HG03045 (cell line): ENCODE results near the gene CCT8.
"Not testable (repeated sequence)": the region's sequence is repeated elsewhere in the genome, so short reads cannot be mapped to it uniquely, and the experiment has no call there.

Experiments
- ATAC-seq: cut with Tn5 transposase; IDR thresholded peaks from one replicate; pipeline ENCODE4 v1.9.1; 2021; ENCODE audit warnings: mild to moderate bottlenecking, moderate library complexity; ENCODE audit not compliant: unreplicated experiment

The CCT8 gene

GRCh38 chr21:29078869-29079767 is 5.7 kb upstream of the CCT8 start:
- peak; percentile 50 for ATAC-seq

GRCh38 chr21:29077651-29078090 is 4.2 kb upstream of the CCT8 start:
- no peak for ATAC-seq

- not testable (repeated sequence) for ATAC-seq
These were observed 3.5 kb upstream of the CCT8 start for GRCh38 chr21:29076731-29077640.

GRCh38 chr21:29075706-29076466 is 2.4 kb upstream of the CCT8 start:
- ATAC-seq, result no peak

- ATAC-seq, result no peak
These were observed 1.3 kb upstream of the CCT8 start for GRCh38 chr21:29074783-29075182.

GRCh38 chr21:29074007-29074376 is 544 bp upstream of the CCT8 start:
- peak; percentile 6 for ATAC-seq

GRCh38 chr21:29072873-29073221 is 601 bp downstream of the CCT8 start:
- peak; percentile 0 for ATAC-seq

- peak; percentile 97 for ATAC-seq
These were observed 8.5 kb downstream of the CCT8 start for GRCh38 chr21:29064850-29065481.

- no peak for ATAC-seq
These were observed 16.9 kb downstream of the CCT8 start for GRCh38 chr21:29056538-29057050.

- ATAC-seq, result no peak
These were observed 17.4 kb downstream of the CCT8 start for GRCh38 chr21:29056005-29056404.

- no peak for ATAC-seq
These were observed 18.4 kb downstream of the CCT8 start for GRCh38 chr21:29055080-29055479.

- ATAC-seq, result no peak
These were observed 19.8 kb downstream of the CCT8 start for GRCh38 chr21:29053656-29054055.

- no peak for ATAC-seq
These were observed 20.4 kb downstream of the CCT8 start for GRCh38 chr21:29053011-29053553.

- no peak for ATAC-seq
These were observed 21.2 kb downstream of the CCT8 start for GRCh38 chr21:29052224-29052623.

- no peak for ATAC-seq
These were observed 38.8 kb downstream of the CCT8 start for GRCh38 chr21:29034678-29035077.

GRCh38 chr21:29033871-29034270 is 39.6 kb downstream of the CCT8 start:
- ATAC-seq, result no peak

- no peak for ATAC-seq
These were observed 40.1 kb downstream of the CCT8 start for GRCh38 chr21:29033301-29033700.

- ATAC-seq, result no peak
These were observed 42.5 kb downstream of the CCT8 start for GRCh38 chr21:29030909-29031308.

- ATAC-seq, result no peak
These were observed 43.9 kb downstream of the CCT8 start for GRCh38 chr21:29029524-29029923.

- ATAC-seq, result no peak
These were observed 48.1 kb downstream of the CCT8 start for GRCh38 chr21:29025328-29025713.
